HL-60/S4 (cell line): ENCODE data around the gene HS3ST6.
"Not testable (repeated sequence)": the region's sequence is repeated elsewhere in the genome, so short reads cannot be mapped to it uniquely, and the experiment has no call there.

Source experiments
- in situ Hi-C: fragments of 300-500 bp; cut with MboI; formaldehyde crosslinking; loops from 2 replicates; pipeline ENCODE4 v1.14.3; 2022; ENCODE audit warnings: low sequenced_read_pairs

HS3ST6 gene

DNA sequence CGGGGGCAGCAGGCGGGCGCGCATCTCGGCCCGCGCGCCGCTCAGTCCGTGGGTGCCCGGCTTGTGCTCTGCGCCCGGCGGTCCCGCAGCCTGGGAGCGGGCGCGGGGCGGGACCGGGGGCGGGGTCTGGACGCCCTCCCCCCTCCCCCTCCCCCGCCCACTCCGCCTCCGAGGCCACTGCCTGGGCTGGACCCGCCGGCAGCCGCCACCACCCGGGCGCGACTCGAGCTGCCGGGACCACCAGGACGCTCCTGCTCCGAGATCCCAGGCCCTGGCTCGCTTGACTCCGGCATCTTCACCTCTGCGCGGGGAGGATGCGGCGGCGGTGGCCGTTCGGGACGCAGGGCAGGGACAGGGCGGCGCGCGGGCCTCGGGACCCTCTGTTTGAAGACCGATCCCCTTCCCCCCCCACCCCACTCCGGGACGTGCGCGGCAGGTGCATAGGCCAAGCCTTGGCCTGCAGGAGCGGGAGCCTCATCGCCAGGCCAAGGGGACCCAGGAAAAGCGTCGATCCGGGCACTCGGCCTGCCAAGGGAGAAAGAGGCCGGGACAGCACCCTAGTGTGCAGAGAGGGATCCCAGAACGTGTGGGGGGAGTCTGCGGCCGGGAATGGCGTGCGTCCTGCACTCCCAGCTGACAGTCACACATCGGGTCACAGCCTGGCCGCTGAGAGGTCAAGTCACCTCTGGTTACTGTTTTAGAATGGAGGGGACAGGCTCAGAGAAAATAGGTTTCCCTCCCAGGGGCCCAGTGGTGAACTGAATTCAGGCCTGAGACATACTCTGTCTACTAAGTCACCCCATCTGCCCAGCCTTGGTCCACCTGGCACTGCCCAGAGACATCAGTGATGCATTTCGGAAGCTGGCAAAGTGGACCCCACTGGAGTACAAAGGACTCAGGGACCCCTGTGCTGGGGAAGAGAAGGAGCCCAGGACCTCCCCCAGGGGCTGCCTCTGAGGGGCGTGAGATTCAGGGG, at the start of gene HS3ST6:
Gene HS3ST6, minus strand, starts transcription at position 65 of the 976 bp plus-strand sequence. CDS start 92 bp downstream, outside the sequence.
- in situ Hi-C loops: no loop called here

DNA sequence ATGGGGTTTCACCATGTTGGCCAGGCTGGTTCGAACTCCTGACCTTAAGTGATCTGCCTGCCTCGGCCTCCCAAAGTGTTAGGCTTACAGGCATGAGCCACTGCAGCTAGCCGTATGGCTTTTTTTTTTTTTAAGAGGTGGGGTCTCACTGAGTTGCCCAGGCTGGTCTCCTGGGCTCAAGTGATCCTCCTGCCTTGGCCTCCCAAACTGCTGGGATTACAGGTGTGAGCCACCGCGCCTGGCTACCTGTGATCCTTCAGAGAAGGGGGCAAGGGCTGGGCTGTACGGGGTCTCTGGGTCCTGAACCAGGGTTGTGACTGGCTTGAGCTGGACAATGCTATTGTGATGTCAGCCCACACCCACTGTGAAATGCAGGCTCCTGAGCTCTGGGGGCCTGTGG, 48.2 kb upstream of the HS3ST6 start, which contains the start of gene RNF151:
Gene RNF151, plus strand, starts transcription at position 397 of the 400 bp plus-strand sequence. CDS start 26 bp downstream, outside the sequence.
- in situ Hi-C loops: no loop called here

DNA sequence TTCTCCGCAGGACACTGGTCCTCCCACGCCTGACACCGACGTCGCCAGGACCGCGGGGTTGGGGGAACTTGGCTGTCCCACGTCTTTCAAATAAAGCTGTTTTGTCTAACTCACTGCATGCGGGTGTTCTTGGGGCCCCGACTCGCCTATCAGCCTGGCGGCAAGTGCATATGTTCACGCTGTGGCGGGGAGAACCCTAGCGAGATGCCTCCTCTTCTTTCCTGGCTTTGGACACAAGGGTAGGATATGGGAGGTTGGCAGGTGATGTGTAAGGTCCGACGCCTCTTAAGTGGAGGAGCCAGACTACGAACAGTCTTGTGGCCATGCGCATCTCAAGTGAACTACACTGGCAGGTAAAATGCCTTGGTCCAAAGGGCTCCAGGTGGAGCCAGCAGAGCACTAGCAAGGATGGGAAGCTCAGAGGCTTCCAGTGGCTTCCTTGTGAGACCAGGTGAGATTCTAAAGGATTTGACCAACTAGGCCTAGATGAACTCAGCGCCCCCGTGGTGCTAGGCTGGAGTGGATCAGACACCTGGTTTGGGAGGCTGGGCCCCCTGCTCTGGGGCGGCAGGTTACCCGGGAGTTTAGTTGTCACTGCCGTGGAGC, 47.3 kb upstream of the HS3ST6 start:
- in situ Hi-C loops: no loop called here

DNA sequence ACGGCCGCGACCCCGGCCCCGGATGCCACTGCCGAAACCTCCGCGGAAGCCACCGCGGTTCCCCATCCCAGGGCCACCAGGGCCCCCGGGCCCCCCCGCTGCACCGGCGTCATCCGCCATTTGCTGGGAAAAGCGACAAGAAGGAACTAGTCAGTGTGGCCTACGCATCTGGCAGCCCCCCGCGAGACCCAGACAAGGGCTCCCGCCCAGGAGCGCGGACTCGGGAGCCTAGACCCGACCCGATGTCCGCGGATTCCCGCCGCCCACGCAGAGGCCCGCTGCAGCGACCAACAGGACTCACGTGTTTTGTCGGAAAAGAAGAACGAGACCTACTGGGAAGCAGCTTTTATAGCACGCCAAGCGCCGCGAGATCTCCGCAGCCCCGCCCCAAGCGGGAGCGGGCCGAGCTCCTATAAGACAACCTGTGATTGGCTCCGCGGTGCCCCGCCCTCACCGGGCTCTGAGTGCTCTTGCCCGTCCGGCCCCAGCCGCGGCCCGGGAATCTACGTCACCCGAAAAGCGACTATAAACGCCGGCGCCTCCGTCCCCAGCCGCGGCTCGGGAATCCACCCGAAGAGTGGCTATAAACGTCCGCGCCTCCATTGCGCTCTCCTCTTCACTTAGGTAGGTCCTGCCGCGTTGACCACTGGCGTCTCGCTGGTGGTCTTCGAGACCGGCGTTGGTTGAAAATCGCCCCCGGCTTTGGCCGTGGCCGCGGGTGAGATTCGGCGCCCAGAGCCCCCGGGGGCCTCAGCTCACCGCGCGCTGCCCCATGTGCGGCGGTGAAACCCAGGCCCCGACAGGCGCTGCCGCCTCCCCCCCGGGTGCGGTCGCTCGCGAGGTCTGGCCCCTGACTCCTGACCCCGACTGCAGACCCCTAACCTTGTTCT, 46.5 kb upstream of the HS3ST6 start, which contains the start of gene RPS2:
Gene RPS2, minus strand, starts transcription at position 321 of the 890 bp plus-strand sequence. Its CDS starts 201 bp downstream, at position 120.
- in situ Hi-C loops: no loop called here

DNA sequence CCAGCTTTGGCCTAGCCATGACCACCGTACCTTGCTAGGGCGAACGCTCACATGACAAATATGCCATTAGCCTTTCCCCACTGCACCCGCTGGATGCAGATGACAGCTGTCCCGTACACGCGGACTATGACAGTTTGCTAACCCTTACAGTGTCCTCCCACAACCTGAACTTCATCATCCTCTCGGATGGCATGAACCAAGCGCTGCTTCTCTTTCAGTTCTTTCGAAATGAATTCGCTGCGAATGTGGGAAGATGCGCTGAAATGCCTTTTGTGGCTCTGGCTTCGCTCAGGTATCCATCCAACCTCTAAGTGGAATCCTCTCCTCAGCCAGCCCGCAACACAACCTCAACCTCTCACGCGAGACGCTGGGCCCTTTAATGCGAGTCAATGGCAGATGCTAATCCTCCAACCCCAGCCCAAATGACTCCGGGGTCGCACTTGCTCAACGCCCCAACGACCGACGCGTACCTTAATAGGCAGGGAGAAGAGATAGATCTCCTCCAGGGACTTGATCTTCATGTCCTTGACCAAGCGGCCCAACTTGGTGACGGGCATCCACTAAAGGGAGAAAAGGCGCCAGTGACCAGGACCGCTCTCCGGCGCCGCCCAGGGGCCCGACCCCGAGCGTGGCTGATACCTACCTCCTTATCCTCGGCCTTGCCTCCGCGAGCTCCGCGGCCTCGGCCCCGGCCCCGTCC, 45.7 kb upstream of the HS3ST6 start:
- in situ Hi-C loops: no loop called here

DNA sequence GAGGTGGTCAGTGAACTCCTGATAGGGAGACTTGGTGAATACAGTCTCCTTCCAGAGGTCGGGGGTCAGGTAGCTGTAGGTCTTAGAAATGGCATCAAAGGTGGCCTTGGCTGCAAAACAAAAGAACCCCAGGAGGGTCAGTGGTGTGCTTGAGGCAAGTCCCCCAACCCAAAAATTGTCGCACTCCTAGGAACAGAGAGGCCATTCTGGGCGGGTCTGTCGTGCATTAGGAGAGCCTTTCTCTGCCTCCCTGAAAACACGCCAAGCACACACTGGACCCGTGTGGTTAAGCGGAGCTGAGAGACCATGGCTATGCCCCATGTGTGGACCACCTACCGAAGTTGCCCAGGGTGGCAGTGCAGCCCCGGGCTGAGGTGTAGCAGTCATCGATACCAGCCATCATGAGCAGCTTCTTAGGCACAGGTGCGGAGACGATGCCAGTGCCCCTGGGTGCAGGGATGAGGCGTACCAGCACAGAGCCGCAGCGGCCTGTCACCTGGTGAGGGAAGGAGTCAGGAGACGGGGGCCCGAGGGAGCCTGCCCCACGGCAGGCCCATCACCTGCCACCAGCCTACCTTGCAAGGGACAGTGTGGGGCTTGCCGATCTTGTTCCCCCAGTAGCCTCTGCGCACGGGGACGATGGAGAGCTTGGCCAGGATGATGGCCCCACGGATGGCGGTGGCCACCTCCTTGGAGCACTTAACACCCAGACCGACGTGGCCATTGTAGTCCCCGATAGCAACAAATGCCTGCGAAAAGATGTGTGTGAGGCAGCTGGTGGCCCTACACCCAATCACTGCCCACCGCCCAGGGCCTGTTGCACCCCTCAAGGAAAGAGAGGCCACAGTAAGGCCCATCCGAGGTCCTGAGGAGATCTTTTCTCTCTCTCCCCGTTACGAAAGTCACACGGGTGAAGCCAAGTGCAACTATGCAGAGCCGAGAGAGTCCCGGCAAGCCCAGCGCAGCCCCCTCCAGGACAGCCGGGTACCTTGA, 44.2 kb upstream of the HS3ST6 start:
- in situ Hi-C loops: not testable (repeated sequence)

DNA sequence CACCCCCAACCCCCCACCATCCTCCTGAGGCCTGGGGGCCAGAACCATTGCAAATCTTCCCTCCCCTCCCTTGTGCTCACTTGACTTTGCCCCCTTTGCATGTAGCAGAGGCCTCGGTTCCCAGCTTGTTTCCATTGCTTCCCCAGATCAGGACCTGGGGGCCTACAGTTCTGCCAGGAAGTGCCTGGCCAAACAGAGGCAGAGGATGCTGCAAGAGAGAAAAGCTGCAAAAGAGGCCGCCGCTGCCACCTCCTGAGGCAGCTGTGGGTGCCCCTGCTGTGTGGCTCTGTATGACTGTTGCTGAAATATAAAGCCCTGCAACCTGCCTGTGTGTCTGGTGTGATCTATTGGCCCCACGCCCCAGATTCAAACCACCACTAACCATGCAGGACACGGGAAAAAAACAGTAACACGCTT, 43.4 kb upstream of the HS3ST6 start:
- in situ Hi-C loops: no loop called here

DNA sequence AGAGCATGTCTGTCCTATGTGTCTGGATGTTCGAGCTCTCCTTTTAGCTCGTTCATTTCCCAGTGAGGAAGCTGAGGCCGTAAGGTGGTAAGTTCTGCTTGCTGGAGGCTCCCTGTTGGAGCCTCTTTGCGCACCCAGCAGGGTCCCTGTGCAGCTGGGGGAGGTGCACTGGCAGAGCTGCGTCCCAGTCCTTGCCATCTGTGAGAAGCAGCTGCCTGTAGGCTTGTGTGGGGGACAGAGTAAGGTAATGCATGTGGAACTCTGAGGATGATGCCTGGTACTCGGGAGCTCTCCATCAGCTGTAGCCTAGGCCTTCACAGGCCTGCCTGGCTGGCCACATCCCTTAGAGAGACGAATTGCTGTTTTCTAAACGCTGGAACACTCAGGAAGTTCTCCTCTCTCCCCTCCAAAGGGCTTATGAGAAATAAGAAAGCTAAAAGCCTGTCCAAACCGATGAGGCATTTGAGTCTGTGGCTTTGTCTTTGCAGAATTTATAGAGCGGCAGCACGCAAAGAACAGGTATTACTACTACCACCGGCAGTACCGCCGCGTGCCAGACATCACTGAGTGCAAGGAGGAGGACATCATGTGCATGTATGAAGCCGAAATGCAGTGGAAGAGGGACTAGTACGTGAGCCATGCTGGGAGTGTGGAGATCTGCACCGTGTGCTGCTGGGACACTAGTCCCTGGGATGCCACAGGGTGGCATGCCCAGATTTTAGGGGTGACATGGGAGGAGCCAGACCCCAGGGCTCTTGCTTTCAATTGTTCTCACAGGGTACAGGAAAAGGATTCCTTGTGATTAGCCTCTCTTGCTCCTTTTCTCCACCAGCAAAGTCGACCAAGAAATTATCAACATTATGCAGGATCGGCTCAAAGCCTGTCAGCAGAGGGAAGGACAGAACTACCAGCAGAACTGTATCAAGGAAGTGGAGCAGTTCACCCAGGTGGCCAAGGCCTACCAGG, 42.7 kb upstream of the HS3ST6 start:
- in situ Hi-C loops: no loop called here

DNA sequence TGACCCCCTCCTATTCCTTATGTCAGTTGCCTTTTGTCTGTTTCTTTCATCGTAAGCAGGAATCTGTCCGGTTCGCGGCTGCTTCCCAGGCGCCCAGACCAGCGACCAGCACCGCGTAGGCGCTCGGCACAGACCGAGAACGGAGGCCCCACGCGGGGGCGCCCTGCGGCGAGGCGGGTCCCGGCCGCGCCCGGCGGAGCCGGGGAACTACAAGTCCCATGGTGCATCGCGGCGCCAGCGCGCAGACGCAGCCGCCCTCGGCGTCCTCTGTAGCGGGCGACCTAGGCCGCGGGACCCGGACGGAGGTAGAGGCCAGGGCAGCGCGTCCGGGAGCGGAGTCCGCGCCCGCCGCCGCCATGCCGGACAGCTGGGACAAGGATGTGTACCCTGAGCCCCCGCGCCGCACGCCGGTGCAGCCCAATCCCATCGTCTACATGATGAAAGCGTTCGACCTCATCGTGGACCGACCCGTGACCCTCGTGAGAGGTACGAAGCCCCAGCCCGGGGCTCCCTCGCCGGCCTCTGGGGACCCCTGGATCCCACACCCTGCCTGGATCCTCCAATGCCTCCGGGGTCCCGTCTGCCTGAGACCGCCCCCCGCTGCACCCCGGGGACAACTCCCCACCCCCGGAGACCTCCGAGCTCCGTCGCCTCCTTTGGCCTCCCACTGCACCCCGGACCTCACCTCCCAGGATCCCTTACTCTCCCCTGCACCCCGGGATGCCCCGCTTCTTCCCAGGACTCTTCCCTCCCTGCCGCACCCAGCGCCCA, 41.2 kb upstream of the HS3ST6 start, which contains the start of gene NDUFB10:
Gene NDUFB10, plus strand, starts transcription at position 270 of the 771 bp plus-strand sequence. Its CDS starts 87 bp downstream, at position 357.
- in situ Hi-C loops: no loop called here

DNA sequence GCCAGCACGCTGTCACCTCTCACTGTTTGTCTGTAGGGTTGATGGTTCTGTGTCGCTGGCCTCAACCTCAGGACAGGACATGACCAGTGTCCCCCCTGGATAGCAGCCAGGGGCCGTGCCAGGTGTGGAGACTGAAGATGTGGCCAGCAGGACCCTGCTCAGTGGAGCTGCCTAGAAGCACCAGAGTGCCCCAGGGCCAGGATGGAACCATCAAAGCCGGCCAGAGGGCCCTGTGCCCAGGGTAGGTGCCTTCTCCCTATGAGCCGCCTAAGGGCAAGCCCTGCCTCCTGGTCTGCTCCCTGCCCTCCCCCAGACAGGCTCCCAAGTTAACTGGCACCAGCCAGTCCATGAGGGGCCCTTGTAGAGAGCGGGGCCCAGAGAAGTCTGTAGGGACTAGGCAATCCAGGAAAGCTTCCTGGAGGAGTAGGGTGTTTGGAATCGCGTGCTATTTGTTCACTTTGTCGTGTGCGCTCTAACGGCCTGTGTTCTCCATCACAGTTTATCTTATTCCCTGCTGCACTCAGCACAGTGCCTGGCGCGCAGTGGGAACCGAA, 40.6 kb upstream of the HS3ST6 start:
- in situ Hi-C loops: no loop called here

DNA sequence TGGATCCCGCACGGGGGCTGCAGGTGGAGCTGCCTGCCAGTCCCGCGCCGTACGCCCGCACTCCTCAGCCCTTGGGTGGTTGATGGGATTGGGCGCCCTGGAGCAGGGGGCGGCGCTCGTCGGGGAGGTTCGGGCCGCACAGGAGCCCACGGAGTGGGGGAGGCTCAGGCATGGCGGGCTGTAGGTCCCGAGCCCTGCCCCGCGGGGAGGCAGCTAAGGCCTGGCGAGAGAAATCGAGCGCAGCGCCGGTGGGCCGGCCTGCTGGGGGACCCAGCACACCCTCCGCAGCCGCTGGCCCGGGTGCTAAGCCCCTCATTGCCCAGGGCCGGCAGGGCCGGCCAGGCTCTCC, 39.9 kb upstream of the HS3ST6 start:
- in situ Hi-C loops: not testable (repeated sequence)

DNA sequence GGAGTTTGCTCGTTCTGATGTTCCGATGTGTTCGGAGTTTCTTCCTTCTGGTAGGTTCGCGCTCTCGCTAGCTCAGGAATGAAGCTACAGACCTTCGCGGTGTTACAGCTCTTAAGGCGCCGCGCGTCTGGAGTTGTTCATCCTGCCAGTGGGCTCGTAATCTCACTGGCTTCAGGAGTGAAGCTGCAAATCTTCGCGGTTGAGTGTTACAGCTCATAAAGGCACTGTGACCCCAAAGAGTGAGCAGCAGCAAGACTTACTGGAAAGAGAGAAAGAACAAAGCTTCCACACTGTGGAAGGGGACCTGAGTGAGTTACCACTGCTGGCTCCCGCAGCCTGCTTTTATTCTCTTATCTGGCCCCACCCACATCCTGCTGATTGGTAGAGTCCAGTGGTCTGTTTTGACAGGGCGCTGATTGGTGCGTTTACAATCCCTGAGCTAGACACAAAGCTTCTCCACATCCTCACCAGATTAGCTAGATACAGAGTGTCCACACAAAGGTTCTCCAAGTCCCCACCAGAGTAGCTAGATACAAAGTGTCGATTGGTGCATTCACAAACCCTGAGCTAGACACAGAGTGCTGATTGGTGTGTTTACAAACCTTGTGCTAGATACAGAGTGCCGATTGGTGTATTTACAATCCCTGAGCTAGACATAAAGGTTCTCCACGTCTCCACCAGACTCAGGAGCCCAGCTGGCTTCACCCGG, 39.4 kb upstream of the HS3ST6 start:
- in situ Hi-C loops: not testable (repeated sequence)

DNA sequence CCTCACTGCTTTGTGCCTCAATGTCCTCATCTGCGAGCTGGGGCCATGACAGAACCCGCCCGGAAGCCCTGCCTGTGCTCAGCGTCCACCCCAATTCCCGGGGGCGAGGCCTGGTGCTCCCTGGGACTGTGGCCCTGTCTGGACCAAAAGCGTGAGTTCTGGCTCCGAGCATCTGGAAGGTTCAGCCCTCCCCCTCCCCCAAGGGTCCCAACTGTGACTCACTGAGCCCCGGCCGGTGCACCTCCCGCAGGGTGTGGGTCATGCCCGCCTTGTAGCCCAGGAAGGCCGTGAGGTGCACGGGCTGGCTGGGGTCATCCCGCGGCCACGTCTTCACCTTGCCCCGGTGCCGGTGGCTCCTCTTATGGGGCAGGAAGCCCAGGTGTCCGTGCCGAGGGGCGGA, 35.5 kb upstream of the HS3ST6 start:
- in situ Hi-C loops: no loop called here

DNA sequence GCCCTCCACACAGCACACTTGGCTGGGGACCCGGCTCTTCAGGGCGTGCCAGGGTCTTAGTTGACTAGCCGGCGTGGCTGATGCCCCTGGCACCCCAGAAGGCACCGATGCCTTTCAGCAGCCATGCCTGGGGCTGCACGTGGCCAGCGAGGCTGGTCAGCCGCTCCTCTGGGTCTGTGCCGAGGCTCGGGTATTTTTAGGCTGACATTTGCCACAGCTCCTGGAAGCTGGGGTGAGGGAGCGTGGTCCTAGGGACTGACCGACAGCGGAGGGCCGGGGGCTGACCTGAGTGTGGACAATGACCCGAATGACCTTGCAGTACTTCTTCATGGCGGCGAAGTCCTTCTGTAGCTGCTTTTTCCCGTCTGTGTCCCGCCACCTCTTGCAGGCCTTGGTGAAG, 32.3 kb upstream of the HS3ST6 start:
- in situ Hi-C loops: no loop called here

DNA sequence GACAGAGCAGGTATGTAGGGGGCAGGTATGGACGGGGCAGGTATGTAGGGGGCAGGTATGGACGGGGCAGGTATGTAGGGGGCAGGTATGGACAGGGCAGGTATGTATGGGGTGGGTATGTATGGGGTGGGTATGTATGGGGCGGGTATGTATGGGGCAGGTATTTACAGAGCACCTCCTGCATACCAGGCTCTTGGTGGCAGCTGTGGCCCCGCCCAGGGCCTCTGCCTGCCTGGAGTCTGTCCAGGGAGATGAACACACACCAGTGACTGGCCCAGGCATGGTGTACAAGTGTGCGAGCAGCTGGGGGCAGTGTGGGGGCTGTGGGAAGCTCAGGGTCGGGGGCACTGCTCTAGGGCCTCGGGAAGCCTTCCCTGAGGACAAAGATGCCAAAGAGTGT, 31.8 kb upstream of the HS3ST6 start:
- in situ Hi-C loops: no loop called here

DNA sequence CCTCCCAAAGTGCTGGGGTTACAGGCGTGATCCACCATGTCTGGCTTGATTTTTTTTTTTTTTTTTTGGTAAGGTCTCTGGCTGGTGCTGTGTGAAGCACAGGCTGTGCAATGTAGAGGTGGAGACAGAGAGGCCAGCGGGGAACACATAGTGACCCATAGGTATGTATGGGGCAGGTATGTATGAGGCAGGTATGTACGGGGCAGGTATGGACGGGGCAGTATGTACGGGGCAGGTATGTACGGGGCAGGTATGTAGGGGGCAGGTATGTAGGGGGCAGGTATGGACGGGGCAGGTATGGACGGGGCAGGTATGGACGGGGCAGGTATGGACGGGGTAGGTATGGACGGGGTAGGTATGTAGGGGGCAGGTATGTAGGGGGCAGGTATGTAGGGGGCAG, 31.3 kb upstream of the HS3ST6 start:
- in situ Hi-C loops: no loop called here
